SK-N-SH (cell line): ENCODE results near the gene AMPH.

Source experiments
- CTCF ChIP-seq: fragments of 200-600 bp; sonication (generic); IDR thresholded peaks from 2 replicates; pipeline ENCODE4 v1.6.1; 2017; ENCODE audit warnings: antibody characterized with exemption, mild to moderate bottlenecking, moderate library complexity
- POLR2AphosphoS5 ChIP-seq: IDR thresholded peaks from 2 replicates; pipeline ENCODE4 v1.6.1; 2012; ENCODE audit warnings: low read depth, low read length
- RAD21 ChIP-seq: IDR thresholded peaks from 2 replicates; pipeline ENCODE4 v1.6.1; 2012; ENCODE audit warnings: mild to moderate bottlenecking, low read length
- RCOR1 ChIP-seq: fragments of 150-350 bp; IDR thresholded peaks from 2 replicates; pipeline ENCODE4 v1.6.1; 2017; ENCODE audit warnings: antibody characterized with exemption, low read length
- RXRA ChIP-seq: IDR thresholded peaks from 2 replicates; pipeline ENCODE4 v1.4.0; 2012; ENCODE audit warnings: low read depth, mild to moderate bottlenecking, borderline replicate concordance
- SIN3A ChIP-seq: IDR thresholded peaks from 2 replicates; pipeline ENCODE4 v1.6.1; 2012; ENCODE audit warnings: low read depth, mild to moderate bottlenecking, low read length, moderate library complexity, borderline replicate concordance

GRCh38 chr7:38432080-38432479 is 199.1 kb downstream of the AMPH start:
- TF ChIP-seq POLR2AphosphoS5 (no peak), CTCF (no peak), RAD21 (no peak), SIN3A (no peak), RXRA (no peak), RCOR1 (no peak)
